Peyer's patch (tissue), 4 donors: ENCODE measurements around the gene CLNK. TPM values are rescaled to one million over a fixed set of nuclear protein-coding genes. Genes with fewer than 3 reads are reported as not detected.

Experiments
- DNase-seq, 3 donors: peaks; one replicate each; pipeline ENCODE4 v3.0.0-alpha.2; 2017 to 2019
- H3K27ac ChIP-seq, 4 donors: fragments of 200-600 bp; sonication (generic); one replicate each; pipeline ENCODE4 v1.5.1; 2016 to 2019
- H3K27me3 ChIP-seq, 2 donors: fragments of 200-600 bp; sonication (generic); one replicate each; pipeline ENCODE4 v1.5.1; 2019
- H3K36me3 ChIP-seq, 3 donors: fragments of 200-600 bp; sonication (generic); one replicate each; pipeline ENCODE4 v1.5.1; 2016 to 2019
- H3K4me1 ChIP-seq, 4 donors: fragments of 200-600 bp; sonication (generic); one replicate each; pipeline ENCODE4 v1.5.1; 2016 to 2019
- H3K4me3 ChIP-seq, 4 donors: fragments of 200-600 bp; sonication (generic); 1 replicate in 3 of 4; 2 replicates in 1 of 4; pipeline ENCODE4 v1.5.1; 2016 to 2019; ENCODE audit warnings: mild to moderate bottlenecking in 1 of 4
- H3K9me3 ChIP-seq, 4 donors: fragments of 200-600 bp; sonication (generic); one replicate each; pipeline ENCODE4 v1.5.1; 2016 to 2019; ENCODE audit warnings: mild to moderate bottlenecking in 1 of 4
- POLR2A ChIP-seq, 2 donors: fragments of 450-650 bp; IDR thresholded peaks; one replicate each; pipeline ENCODE4 v1.5.1; 2017; ENCODE audit warnings: antibody characterized with exemption in 2 of 2, mild to moderate bottlenecking in 2 of 2, moderate library complexity in 2 of 2
- total RNA-seq, 4 donors: library from RNA; depleted of rRNA; stranded (reverse); fragments of >200 nt; gene quantifications; one replicate each; pipeline ENCODE4 v1.1.0, GENCODE V29; 2016
- TF ChIP-seq, protein P1 (sequence below), 6 experiments: fragments of 450-650 bp in 4 of 6; fragments of 200-600 bp in 2 of 6; sonication (generic) in 1 of 6; IDR thresholded peaks; one replicate each; pipeline ENCODE4 v1.5.1; 2017 to 2019; ENCODE audit warnings: antibody characterized with exemption in 6 of 6, mild to moderate bottlenecking in 3 of 6, moderate library complexity in 1 of 6

CLNK gene
- total RNA-seq, 4 donors from 2014 or later: 0.13 to 4.1 TPM; not detected in 2

DNA sequence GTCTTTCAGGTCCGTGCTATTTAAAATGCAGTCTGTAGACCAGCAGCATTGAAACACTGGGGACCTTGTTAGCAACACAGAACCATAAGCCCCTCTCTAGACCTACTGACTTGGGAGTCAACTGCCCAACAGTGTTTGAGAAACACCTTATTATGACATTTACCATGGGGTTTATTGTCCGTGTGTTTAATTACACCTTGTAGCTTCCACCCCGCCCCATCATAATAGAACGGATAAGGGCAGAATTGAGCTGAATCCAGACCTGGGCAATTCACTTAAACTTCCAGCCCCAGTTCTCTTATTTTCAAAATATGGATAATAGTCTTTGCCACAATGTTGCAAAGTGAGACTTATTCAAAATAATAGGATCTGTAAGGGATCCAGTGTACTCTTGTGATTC lies 30.6 kb upstream of the CLNK start:
- Histone ChIP-seq H3K9me3 (no peaks in the 10 kb centered on the region), H3K27me3 (no peaks in the 10 kb centered on the region), H3K27ac (no peak overlapping the region), H3K4me1 (no peaks in the 10 kb centered on the region), H3K4me3 (no peak overlapping the region), H3K36me3 (no peaks in the 10 kb centered on the region)
- no peak for DNase-seq
- TF ChIP-seq, protein P1, sequence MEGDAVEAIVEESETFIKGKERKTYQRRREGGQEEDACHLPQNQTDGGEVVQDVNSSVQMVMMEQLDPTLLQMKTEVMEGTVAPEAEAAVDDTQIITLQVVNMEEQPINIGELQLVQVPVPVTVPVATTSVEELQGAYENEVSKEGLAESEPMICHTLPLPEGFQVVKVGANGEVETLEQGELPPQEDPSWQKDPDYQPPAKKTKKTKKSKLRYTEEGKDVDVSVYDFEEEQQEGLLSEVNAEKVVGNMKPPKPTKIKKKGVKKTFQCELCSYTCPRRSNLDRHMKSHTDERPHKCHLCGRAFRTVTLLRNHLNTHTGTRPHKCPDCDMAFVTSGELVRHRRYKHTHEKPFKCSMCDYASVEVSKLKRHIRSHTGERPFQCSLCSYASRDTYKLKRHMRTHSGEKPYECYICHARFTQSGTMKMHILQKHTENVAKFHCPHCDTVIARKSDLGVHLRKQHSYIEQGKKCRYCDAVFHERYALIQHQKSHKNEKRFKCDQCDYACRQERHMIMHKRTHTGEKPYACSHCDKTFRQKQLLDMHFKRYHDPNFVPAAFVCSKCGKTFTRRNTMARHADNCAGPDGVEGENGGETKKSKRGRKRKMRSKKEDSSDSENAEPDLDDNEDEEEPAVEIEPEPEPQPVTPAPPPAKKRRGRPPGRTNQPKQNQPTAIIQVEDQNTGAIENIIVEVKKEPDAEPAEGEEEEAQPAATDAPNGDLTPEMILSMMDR (IDR thresholded peaks at IDR 0.05): no peak
- no peak for TF ChIP-seq POLR2A (IDR thresholded peaks at IDR 0.05)

DNA sequence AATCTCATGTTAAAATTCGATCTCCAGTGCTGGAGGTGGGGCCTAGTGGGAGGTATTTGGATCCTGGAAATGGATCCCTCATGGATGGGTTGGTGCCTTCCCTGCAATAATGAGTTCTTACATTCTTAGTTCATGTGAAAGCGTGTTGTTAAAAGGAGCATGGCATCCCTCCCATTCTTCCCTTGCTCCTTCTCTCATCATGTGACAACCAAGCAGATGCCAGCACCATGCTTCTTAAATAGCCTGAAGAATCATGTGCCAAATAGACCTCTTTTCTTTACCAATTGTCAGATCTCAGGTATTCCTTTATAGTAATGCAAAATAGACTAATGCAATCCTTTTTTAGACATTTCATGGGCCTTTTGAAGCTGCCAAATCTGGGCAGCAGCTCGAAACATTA lies 29.0 kb upstream of the CLNK start:
- H3K36me3 ChIP-seq: no peaks in the 10 kb centered on the region
- H3K4me1 ChIP-seq: no peaks in the 10 kb centered on the region
- H3K27me3 ChIP-seq: no peaks in the 10 kb centered on the region
- no peak overlapping the region for H3K4me3 ChIP-seq
- no peak overlapping the region for H3K27ac ChIP-seq
- DNase-seq: no peak
- H3K9me3 ChIP-seq: no peaks in the 10 kb centered on the region
- TF ChIP-seq, protein P1 (IDR thresholded peaks at IDR 0.05): no peak

DNA sequence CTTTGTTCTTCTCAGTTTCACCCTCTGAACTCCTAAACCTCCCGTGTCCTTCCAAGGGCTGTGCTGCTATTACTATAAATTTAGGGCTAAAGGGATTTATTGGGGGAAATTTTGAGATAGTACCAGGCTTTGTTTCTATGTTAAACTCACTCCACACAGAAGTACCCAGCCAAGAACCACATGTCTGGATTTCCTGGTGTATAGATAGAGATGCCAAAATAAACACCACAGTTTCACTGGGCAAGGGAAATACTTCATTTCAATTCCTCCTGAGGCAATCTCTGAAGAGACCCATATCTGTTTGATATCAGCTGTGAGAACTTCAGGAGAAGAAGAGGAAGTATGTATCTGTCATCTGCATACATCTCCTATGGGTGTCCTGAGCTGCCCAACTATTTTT lies 21.7 kb upstream of the CLNK start:
- H3K4me3 ChIP-seq: no peak overlapping the region

DNA sequence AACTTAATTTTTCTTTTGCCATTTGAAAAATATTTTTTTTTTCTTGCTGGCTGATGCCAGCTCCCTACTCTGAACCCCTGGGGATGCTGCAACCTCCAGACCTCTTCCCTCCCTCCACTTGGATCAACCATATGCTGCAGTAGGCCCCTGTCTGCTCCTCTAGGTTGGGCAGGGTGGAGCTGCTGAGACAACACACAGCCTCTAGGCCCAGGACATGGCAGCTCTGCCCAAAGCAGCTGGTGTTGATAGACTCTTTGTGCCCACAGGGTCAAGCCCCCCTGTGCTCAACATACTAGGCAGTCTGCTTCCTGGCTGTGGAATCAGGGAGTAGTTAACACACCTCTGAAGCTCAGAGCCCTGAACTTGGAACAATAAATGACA lies 19.9 kb upstream of the CLNK start:
- Histone ChIP-seq H3K9me3 (no peaks in the 10 kb centered on the region), H3K27ac (no peak overlapping the region), H3K36me3 (no peaks in the 10 kb centered on the region), H3K27me3 (no peaks in the 10 kb centered on the region), H3K4me3 (no peak overlapping the region), H3K4me1 (no peaks in the 10 kb centered on the region)
- TF ChIP-seq, protein P1 (IDR thresholded peaks at IDR 0.05): no peak
- DNase-seq: no peak

More for the DNA sequence above, 21.7 kb upstream of the CLNK start:
- H3K4me1 ChIP-seq: no peaks in the 10 kb centered on the region
- no peaks in the 10 kb centered on the region for H3K36me3 ChIP-seq
- H3K27ac ChIP-seq: no peak overlapping the region
- no peak for DNase-seq
- H3K27me3 ChIP-seq: no peaks in the 10 kb centered on the region
- no peaks in the 10 kb centered on the region for H3K9me3 ChIP-seq
- TF ChIP-seq POLR2A (IDR thresholded peaks at IDR 0.05): no peak
- TF ChIP-seq, protein P1 (IDR thresholded peaks at IDR 0.05): no peak

DNA sequence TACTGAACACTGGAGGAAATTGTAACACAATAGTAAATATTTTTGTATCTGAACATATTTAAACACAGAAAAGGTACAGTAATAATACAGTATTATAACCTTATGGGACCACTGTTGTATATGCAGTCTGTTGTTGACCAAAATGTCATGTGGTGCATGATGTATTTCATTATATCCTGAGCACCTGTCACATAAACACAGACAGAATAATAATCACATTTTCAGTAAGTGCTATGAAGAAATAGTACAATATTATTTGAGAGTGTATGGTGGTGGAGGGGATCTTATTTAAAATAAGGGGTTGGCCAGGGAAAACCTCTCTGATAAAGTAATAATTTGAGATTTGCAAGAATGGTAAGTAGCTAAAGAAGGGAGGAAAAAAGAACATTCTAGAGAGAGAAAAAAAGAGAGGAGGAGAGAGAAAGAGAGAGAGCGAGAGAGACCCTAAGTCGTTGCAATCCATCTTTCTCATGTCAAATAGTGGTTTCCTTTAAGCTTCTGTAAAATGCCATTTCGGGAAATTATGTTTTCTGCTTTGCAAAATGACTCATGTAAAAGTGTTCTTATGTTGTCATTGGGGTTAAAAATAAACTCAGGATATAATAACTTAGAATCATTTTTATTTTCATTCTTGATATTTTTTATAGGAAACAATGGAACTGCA lies 19.3 kb upstream of the CLNK start:
- H3K4me1 ChIP-seq: no peaks in the 10 kb centered on the region
- H3K4me3 ChIP-seq: no peak overlapping the region
- no peaks in the 10 kb centered on the region for H3K36me3 ChIP-seq
- H3K27ac ChIP-seq: no peak overlapping the region
- DNase-seq: no peak
- no peaks in the 10 kb centered on the region for H3K9me3 ChIP-seq
- TF ChIP-seq, protein P1 (IDR thresholded peaks at IDR 0.05): no peak
- TF ChIP-seq POLR2A (IDR thresholded peaks at IDR 0.05): no peak
- no peaks in the 10 kb centered on the region for H3K27me3 ChIP-seq

DNA sequence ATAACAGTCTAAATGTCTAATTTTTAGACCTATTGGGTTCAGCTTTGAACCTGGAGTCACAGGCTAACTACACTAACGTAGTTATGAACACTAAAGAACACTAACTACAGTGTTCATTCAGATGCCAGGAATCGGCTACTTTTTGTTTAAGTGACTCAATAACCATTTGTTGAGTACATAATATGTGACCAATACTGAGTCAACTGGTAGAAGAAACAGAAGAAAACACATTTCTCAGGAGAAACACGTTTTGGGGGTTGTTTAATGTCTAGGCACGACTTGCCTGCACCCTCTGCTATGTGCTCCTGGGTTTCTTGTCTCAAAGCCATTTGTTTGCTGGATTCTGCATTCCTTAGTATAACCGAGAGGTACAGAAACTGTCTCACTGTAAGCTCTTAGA lies 18.6 kb upstream of the CLNK start:
- TF ChIP-seq, protein P1 (IDR thresholded peaks at IDR 0.05): no peak
- TF ChIP-seq POLR2A (IDR thresholded peaks at IDR 0.05): no peak
- no peaks in the 10 kb centered on the region for H3K4me1 ChIP-seq
- no peaks in the 10 kb centered on the region for H3K36me3 ChIP-seq
- no peaks in the 10 kb centered on the region for H3K27me3 ChIP-seq
- no peak overlapping the region for H3K27ac ChIP-seq
- no peaks in the 10 kb centered on the region for H3K9me3 ChIP-seq
- no peak for DNase-seq
- no peak overlapping the region for H3K4me3 ChIP-seq
